Hematopoietic multipotent progenitor cell treated with erythropoietin and hydrocortisone succinate and interleukin-3 and kit ligand, for 8 days (in vitro differentiated cells): Measurements from ENCODE around the gene POR.
A peak's percentile ranks its signal among the peaks of the same experiment; 100 is the strongest.
"Not testable (repeated sequence)": the region's sequence is repeated elsewhere in the genome, so short reads cannot be mapped to it uniquely, and the experiment has no call there.

ENCODE experiments used
- DNase-seq: peaks from one replicate; pipeline ENCODE4 v3.0.0-alpha.2; 2015

The POR gene

DNA sequence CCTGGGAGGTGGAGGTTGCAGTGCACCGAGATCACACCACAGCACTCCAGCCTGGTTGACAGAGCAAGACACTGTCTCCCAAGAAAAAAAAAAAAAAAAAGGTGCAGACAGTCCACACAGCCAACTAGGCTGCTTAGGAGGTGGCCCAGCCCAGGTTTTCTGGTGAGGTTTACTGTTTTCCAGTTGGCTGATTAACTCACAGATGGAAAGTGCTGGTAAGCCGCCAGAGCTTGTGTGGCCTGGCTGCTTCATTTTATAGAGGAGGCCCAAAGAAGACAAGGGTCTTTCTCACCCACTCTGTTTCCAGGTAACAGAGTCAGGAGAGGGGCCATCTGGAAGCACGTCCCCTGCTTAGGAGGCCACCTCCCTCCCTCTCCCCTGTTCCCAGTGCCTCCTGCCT lies 29.9 kb upstream of the POR start:
- DNase-seq = peak; percentile 32

DNA sequence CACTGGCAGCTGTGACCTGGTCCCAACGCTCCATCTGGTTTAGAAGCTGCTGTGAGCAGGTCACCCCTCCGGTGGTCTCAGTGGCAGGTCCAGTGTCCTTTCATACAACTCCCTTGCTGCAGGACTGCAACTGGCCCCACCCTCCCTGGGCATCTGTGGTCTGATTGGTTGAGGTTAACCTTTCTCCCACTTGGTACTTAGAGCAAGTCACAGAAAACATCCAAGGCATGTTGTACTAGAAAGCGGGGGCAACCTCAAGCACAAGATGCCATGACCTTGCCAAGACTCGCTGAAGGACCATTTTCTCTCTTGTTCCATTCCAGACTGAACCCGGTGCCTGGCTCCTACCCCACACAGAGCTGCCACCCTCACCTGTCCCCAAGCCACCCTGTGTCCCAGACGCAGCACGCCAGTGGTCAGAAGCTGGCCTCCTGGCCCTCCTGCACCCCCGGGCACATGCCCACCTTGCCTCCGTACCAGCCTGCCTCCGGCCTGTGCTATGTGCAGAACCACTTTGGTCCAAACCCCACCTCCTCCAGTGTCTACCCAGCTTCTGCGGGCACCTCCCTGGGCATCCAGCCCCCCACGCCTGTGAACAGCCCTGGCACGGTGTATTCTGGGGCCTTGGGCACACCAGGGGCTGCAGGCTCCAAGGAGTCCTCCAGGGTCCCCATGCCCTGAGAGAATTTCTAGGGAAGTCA lies 27.1 kb upstream of the POR start:
- no peak for DNase-seq

DNA sequence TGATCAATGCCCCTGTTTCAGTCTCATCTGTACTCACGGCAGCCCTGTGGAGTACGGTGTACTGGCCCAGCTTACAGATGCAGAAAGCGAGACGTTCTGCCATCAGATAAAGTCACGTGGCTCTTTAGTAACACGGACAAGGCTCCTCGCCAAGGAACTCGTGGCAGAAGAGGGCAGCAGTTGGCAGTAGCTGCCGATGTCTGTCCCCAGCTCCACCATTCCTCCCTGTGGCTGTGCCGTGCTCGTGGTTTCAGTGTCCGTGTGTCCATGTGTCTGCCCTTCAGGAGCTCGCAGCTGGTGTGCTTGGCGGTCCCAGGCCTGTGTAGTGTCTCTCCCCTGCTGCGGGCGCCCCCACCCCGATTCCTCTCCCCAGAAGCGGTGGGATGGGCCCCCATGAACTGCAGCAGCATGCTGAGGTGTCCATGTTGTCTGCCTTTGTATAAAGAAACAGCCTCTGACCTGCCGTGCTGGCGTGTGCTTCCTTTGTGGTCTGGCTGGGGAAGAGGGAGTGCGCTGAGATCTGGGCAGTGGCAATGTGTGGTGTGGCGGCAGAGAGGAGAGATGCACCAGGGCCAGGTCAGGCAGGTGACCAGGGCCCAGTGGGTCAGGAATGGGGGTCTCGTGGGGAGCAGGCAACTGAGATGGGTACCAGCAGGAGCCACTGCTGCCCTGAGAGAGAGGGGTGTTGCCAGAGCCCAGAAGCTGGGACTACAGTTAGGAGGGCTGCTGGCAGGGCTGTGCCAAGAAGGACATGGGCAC lies 26.3 kb upstream of the POR start:
- peak; percentile 32 for DNase-seq

DNA sequence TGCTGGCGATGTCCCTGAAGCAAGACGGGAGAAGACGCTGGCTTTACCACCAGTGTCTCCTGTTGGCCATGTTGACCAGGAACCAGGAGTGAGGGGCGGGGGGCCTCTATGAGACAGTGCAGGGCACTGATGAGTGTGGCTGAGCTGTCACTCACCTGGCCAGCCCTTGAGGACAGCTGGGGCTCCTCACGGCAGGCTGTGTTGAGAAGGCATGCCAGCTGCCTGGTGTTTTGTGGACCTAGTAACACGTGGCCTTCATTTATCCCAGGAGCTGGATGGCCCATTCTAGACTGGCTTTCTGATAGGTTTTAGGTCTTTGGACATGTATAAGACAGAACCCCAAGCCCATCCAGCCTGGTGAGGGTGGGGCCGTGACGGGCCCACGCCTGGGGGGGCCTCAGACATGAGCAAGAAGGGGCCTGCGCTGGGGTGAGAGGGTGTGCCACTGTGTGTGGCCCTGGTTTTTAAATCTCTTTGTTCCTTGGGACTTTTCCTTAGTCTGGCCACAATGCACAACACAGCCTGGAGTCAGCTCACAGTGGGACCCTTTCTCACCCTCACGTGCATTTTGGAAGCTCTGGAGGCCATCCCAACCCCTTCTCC lies 25.6 kb upstream of the POR start:
- DNase-seq = no peak

DNA sequence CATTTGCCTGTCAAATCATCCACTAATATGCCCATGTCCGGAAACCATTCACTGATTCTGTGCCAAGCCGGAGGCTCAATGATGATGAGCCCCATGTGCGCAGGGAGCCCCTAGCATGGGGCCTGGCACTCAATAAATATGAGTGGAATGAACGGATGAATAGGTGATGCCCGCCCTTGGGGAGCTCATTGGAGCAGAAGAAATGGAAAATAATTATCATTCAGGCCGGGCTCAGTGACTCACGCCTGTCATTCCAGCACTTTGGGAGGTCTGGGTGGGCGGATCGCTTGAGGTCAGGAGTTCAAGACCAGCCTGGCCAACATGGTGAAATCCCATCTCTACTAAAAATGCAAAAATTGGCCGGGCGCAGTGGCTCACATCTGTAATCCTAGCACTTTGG lies 25.1 kb upstream of the POR start:
- DNase-seq = no peak

DNA sequence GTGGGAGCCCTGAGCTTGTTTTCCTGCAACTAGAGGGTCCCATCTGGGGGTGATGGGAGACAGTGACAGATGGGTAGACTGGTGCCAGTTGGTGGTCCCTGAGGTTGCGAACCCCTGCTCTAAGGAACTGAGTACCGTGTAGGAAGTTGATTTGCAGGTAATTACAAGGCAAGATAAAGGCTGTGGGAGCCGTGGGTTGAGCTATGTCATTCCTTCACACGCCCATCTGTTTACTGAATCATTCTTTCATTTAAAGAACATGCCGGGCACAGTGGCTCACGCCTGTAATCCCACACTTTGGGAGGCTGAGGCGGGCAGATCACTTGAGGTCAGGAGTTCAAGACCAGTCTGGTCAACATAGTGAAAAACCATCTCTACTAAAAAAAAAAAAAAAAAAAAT lies 23.7 kb upstream of the POR start:
- DNase-seq = not testable (repeated sequence)

DNA sequence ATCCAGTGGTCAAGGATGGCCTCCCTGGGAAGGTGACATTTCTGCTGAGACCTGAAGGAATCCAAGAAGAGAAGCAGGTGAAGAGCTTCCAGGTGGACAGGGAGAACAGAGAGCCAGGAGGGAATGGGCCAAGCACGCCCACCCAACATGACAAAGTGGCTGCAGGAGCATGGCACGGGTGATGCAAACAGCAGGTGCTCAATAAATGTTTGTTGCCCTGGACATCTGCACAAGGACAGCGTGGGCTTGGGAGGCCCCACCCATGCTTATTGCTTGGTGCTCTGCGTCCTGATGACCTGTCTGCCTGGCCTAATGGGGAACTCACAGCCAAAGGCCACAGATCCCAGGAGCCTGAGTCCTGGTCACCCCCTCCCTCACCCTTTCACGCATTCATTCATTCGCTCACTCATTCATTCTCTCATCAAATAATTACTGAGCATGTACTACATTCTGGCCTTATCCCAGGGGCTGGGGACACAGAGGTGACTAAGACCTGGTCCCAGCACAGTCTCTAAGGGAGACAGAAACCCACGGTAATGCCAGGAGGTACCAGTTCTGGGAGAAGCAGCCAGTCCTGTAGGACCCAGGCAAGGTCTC lies 23.0 kb upstream of the POR start:
- DNase-seq = no peak

DNA sequence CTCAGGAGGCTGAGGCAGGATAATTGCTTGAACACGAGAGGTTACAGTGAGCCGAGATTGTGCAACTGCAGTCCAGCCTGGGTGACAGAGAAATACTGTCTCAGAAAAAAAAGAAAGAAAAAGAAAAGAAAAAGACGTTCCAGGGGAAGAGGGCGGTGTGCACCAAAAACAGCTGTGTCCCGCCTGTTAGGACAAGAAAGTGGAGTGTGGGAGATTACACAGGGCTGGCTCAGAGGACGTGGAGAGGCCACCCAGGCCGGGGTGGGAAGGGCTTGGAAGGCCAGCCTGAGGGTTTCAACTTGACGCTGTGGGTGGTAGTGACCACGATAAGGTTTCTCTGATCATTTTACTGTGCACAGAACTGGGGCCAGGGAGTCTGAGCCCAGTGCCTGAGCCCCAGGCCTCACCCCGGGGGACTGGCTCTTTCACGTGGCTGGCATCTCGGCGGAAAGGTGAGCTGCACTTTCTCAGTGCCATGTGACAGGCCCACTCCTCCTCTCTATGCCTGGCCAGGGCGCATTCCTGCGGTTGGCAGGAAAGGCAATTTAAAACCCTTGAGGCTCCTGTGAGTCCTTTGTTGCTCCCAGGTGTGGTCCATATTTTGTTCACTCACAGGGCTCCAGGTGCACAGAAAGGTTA lies 22.2 kb upstream of the POR start:
- DNase-seq = no peak

DNA sequence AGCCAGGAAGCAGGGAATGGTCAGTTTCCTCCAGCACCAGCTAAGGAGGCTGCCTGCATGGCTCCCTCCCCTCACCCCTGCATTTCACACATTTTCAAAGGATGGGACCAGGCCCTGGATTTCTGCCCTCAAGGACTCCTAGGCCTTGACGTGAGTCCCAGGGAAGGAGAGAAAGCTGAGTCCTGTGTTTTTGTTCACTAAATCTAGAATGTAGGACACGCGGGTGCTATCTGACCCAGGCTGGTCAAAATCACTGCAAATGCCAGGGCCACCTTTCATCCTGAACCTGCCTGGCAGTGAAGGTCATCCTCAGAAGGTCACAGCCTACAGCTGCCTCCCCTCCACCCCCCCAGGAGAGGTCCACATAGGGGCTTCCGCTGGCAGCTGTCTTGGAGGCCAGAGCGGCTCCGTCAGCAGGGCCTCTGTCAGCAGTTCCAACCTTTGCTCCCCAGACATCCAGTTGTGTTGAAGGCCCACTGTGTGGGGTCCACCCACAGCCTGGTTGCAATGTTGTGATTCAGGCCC lies 18.1 kb upstream of the POR start:
- no peak for DNase-seq

DNA sequence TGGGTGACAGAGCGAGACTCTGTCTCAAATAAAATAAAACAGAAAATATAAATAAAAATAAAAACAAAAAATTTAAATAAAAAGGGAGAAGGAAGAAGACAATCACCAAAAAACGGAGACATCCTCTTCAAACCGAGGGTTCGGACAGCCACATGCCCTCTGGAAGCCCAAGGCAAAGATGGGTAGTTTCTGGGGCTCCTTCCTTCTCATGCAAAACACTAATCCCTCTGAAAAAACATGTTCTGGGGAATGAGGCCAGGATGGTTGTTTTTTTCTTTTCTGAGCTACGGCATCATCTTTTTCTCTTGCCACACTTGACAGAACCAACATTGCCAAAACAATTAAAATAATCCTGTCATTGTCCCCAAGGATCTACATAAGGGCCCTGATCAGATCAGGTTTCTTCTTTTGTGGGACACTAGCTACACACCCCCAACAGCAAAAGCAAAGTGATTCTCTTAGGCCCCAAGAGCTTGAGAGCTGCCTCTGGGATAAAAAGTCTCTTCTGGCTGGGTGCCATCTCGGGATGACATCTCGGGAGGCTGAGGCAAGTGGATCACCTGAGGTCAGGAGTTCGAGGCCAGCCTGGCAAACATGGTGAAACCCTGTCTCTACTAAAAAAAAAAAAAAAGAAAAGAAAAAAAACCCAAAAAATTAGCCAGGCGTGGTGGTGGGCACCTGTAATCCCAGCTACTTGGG lies 14.2 kb upstream of the POR start:
- DNase-seq = no peak

DNA sequence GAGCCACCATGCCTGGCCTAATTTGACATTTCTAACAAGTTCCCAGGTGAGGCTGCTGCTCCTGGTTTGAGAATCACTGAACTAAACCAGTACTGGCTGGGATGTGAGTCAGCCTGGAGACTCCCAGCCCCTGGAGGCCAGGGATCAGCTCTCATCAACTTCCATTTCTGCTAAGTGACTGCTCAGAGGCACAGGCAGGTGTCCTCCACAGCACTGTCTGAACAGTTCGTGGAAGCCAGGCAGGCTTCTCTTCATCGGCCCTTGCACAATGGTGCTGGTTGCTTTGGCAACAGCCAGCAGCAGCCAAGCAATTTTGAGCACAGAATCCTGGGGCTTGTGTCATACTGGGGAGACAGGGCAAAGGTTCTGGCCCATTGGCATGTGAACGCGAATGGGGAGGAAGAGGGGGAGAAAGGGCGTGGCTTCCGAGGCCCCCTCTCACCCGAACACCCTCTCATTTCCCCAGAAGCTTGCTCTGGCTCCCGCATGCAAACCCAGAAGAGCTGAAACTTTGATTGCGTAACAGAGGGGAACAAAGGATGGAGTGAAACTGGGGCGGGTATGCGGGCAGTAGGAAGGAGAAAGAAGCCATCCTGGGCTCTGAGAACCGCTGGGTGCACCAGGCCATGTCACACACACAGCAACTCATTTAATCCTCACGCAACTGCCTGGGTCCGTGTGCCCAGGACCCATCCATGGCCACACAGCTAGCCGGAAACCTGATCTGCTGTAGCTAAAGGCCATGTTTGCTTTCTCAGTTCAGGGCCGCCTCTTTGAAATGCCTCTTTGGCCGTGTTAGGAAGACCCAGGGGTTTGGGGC lies 9.0 kb upstream of the POR start:
- DNase-seq = peak; percentile 17

DNA sequence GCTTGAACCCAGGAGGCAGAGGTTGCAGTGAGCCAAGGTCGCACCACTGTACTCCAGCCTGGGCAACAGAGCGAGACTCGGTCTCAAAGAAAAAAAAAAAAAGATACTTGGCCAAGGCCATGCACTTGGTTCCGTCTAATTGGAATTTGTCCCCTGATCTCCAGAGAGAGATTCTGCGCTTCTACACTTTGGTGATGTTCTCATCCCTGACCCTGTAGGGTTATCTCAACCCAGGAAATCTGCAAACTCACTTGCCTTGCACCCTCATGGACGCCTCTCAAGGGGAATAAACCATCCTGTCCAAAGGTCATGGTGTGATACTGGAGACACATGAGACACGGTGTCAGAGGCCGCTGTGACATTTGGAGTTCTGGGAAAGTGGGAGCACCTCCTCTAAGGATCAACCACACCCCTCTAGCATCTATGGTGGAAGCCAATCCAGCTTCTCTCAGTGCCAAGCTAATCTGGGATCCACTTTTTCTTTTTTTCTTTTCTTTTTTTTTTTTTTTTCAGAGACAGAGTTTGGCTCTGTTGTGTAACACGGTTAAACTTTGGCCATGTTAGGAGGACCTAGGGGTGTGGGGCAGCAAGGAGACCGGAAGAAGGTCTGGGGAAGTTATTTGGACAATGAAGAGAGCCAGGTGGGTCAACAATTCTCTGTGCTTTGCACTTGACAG lies 7.8 kb upstream of the POR start:
- no peak for DNase-seq

DNA sequence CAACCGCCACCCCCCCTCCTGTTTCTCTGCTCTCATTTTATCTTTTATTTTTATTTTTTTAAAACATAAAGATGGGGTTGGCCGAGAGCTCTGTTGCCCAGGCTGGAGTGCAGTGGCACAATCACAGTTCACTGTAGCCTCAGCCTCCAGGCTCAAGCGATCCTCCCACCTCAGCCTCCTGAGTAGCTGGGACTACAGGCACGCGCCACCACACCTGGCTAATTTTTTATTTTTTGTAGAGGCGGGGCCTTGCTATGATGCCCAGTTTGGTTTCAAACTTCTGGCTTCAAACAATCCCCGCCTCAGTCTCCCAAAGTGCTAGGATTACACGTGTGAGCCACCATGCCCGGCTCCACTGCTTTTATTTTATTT lies 7.3 kb upstream of the POR start:
- not testable (repeated sequence) for DNase-seq

DNA sequence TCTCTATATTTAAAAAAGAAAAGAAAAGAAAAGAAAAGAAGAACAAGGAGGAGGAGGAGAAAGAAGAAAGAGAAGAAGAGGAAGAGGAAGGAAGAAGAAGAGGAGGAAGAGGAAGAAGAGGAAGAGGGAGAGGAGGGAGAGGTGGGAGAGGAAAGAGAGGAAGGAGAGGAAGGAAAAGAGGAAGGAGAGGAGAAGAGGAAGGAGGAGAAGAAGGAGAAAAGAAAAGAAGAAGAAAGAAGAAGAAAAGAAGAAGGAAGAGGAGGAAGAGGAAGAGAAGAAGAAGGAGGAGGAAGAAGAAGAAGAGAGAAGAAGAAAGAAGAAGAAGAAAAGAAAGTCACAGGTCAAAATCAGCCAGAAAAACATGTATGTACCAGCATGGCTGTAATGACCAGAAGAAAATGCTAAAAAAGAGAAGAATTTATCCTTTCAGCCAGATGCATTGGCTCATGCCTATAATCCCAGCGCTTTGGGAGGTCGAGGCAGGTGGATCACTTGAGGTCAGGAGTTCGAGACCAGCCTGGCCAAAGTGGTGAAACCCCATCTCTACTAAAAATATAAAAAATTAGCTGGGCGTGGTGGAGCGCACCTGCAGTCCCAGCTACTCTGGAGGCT lies 5.3 kb upstream of the POR start:
- no peak for DNase-seq

DNA sequence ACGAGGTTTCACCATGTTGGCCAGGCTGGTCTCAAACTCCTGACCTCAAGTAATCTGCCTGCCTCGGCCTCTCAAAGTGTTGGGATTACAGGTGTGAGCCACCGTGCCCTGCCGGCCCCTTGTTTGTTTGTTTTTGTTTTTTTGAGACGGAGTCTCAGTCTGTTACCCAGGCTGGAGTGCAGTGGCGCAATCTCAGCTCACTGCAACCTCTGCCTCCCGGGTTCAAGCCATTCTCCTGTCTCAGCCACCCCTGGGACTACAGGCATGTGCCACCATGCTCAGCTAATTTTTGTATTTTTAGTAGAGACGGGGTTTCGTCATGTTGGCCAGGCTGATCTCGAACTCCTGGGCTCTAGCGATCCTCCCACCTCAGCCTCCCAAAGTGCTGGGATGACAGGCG lies 3.8 kb upstream of the POR start:
- DNase-seq = not testable (repeated sequence)

DNA sequence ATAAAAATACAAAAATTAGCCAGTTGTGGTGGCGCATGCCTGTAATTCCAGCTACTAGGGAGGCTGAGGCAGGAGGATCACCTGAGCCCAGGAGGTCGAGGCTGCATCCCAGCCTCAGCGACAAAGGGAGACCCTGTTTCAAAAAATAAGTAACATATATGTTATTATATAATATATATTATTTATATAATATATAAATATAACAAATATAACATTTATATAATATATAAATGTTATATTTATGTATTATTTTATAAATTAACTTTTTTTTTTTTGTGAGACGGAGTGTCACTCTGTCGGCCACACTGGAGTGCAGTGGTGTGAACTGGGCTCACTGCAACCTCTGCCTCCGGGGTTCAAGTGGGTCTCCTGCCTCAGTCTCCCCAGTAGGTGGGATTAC lies 1.5 kb upstream of the POR start:
- DNase-seq = no peak

DNA sequence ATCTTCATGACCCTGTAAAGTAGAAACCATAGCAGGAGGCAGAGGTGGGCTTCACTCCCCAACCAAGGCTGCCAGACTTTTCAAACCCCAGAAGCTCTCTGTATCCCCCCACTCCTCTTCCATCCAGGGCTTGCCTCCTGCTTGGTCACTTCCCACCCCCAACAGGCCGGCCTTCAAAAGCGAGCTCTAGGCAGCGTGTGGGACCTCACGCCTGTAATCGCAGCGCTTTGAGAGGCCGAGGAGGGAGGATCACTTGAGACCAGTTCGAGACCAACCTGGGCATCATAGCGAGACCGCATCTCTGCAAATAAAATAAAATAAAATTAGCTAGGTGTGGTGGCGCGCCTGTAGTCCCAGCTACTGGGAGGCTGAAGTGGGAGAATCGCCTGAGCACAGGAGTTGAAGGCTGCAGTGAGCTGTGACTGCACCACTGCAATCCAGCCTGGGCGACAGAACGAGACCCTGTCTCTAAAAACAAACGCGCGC lies 743 bp upstream of the POR start:
- DNase-seq = no peak

DNA sequence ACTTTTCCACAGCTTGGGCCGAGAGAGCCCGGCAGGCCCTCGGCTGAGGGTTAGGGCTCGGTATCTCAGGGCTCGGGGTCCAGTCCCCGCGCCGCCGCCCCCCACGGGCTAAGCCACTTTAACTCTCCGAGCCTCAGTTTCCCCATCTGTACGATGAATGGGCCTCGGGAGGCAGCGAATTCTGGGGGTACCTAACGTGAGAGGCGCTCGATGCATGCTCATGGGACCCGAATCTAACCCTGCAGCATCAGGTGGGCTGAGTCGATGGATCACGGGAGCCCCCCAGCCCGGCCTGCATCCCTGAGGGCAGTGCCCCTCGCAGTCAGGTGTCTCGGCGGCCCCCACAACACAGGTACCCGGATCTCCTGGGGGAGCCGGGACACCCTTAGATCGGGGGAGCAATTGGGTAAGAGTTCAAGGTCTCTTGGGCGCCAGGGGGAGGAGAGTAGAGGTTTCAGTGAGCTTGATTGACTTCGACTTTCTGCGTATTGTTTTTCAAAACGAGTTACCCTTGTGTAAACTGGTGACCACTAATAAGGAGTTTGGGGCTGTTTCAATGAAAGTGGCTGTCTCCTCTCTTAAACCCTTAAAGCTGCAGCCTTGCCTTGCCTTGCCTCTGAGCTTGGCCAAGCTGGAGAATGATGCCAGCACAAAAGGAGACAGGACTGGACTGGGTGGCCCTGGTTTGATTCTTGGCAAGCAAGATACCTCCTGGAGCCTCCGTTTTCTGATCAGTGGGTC lies 631 bp downstream of the POR start:
- peak; percentile 16 for DNase-seq

DNA sequence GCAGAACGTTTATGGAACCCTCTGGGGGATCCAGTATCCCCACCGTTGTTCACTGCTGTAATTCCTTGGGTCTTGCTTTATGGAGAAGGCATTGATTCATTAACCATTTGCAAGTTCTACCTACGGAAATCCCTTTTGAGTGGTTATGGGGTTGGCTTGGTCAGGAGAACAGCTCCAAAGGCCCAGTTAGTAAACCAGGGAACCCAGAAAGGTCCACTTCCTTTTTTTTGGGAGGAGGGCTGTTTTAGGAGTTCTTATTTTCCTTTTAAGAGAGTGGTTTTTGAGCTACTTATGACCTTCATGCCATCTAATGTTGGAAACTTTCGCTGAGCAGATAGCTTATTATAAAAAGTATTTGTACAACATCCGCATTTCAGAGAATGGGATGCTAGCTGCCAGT lies 1.3 kb downstream of the POR start:
- DNase-seq = no peak
